Hematopoietic multipotent progenitor cell treated with erythropoietin and hydrocortisone succinate and interleukin-3 and kit ligand, for 6 days (in vitro differentiated cells): ENCODE results near the gene ACTN1.

Source experiments
- DNase-seq: peaks from one replicate; pipeline ENCODE4 v3.0.0-alpha.2; 2015

ACTN1 gene

DNA sequence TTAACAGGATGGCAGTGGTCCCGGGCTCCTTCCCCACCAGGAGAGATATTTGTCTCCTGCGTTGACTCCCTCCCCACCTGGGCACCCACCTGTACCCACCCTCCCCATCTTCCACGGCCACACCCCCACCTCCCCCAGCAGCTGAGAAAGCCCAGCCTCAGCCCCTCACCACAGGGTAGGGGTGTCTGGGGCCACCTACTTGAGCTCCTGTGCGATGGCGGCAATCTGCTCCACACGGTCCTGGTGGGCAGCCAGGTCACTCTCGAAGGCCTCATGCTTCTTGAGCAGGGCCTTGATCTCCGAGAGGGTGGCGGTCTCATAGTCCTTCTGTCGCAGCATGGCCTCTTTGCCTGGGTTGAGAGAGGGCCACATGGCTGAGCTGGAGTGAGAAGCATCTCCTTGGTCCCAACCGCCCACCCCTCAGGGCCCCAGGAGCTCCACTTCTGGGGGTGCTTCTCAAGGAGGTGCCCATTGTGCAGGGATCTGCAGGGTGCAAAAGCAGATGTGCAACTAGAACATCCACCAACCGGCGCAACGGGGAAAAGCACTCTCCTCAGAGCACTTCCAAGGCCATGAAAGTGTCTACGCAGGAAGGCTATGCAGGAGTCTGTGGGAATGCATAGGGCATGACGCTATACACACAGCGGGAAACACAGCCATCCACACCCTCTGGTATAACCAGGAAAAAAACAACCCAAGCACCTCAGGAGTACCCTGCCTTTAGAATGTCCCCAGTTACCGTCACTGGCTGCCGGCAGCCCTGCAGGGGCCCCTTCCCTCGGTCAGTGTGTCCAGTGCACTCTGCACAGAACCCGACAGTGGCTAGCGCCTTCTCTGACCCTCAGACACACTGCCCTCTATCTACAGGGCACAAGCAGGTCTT lies 93.6 kb downstream of the ACTN1 start:
- DNase-seq = no peak

DNA sequence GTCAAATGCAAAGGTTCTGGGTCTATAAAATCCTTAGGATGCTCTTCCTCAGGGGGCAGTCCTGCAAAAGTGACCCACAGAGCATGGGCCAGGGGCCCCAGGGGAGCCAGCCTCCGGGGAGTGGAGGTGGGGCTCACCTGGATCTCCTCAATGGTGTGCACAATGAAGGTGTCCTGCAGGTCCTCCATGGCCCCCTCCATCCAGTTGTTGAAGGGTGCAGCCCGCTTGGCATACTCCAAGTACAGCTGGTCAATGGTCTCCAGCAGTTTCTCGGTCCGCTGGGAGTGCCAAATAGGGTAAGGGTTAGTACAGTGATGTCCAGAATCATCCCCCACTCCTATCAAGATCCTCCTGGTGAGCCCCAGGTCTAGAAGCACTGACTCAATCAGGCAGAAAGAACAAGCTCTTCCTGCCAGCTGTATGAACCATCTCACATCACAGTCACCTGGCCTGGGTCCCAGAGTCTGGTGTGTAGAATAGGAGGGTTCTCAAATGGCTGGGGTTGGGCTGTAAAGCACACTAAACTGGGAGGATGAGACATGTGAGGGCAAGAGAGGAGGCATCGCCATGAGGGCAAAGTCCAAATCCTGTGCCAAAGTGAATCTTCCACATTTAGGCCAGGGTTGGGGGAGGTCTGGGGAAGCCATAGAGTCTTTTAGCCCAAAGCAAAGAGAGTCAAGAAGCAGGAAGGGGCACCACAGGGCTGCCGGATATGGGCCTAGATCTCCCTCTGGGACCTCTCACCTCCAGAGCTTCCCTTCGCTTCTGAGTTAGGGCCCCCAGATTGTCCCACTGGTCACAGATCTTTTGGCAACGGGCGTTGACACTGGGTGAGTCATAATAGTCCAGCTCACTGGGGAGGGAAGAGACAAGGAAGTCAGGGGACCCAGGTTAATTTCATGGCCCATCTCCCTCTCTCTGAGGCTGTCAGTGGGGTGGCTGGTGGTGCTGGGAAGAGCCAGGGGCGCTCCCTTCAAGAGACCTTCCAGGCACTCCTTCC lies 94.8 kb downstream of the ACTN1 start:
- no peak for DNase-seq

DNA sequence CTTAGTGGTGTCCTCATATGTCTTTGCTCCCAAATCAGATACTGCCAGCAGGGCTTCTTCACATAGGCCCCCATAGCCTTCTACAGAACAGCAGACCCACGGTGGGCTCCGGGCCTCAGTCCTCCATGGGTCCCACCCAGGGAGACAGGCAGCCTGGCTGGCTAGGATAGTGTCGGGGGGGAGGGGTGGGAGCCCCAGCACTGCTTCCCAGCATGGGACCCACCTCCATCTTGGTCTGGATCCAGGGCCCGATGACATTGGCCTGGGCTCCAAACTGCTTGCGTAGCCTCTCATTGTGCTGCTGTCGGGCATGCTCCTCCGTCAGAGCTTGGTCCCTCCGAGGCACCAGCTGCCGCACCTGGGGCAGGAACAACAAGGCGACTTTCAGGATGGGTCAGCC lies 96.9 kb downstream of the ACTN1 start:
- no peak for DNase-seq

DNA sequence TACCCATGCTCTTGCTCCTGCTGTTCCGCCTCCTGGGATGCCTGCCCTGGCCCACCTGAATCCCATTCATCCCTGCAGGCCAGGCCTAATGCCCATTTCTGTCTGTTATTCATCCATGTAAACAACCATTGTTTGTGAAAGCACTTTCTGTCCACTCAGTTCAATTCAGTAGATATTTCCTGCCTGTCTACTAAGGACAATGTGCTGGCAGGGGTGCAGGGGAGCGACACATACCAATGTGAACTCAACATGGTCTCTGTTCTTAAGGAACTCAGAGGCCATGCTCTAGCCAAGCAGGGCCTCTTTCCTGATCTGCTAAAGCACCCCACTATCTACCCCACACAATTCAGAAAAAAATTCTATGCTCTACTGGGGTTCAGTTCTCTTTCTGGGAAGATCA lies 97.7 kb downstream of the ACTN1 start:
- no peak for DNase-seq

DNA sequence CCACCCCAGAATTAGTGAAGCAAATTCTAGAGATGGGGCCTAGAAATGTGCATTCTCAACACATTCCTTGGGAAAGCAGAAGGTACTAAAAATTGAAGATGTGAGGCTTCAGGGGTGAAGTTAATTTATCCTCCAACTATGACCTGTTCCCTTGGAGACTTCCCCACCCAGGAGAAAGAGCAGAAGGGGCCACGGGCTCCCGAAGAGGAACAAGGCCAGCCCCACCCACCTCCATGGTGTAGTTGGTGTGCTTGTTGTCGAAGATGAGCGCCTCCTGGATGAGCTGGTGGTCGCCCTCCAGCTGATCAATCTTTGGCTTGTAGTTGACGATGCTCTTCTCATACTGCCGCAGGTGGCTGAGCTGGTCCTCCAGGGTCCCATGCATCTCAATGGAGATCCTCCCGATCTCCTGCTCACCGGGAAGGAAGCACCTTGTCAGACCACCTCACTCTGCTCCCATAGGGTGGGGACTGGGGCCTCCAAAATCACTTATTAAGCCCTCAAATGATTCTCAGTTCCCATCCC lies 98.5 kb downstream of the ACTN1 start:
- DNase-seq = no peak

DNA sequence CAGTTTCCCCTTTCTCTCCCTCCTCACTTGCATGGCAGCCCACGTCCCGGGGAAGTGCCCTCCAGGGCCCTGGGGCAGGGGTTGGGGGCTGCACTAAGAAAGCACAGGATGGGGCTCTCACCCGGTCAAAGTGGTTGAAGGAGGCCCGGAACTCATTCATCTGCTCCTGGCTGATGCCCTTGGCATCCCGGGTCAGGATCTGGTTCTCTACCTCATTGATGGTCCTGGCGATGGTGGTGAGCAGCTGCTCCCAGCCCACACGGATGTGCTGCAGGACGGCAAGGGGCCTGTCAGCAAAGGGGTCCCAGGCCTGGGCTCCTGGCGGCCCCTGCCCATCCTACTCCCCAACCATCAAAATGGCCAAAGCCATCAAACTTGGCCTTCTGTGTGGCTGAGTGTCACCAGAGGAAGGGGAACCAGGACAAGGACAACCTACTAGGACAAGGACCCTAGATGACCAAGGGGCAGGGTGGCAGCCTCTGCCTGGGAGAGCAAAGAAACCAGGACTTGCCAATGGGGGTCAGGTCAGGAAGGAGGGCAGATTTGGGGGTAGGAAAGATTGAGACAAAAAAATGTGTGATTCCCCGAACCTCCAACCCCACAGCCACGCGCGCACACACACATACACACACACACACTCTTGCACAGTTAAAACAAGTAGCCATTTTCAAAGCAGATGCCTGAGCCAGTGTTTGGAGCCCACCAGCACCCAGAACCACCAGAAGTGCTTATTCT lies 99.1 kb downstream of the ACTN1 start:
- no peak for DNase-seq

DNA sequence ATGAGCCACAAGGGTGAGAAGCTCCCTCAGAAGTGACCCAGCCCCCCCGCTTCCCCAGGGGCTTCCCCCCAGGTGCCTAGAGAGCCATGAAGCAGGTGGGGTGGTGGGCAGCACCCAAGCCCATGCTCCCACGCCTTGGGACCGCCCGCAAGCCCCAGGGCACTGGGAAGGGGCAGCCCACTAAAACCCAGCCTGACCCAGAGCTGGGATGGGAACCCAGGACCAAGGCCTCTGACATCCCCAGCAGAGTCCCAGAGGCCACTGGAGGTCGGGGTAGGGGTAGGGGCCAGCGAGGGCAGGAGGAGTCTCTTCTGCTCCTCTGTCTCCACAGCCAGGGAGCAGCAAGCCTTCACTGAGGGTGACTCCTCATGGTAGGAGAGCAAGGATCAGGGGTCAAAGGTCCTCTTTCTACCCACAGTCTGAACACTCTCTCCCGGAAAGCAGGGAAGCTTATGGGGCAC lies 99.8 kb downstream of the ACTN1 start:
- no peak for DNase-seq

DNA sequence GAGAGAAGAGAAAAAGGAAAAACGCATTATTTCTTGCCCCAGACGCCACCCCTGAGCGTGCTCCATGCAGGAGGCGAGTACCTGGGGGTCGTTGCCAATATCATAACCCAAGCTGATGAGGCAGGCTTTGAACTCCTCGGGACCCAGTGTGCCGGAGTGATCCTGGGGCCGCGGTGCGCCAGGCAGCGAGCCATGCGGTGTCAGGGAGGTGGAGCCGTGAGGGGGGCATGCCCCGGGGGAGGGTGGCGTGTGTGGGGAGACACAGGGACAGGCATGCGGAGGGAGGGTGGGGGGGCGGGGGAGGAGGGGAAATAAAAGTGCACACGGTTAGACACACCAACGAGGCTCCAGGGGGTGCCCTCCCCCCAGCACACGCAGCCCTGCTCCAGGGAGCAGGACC lies 100.2 kb downstream of the ACTN1 start:
- DNase-seq = no peak

DNA sequence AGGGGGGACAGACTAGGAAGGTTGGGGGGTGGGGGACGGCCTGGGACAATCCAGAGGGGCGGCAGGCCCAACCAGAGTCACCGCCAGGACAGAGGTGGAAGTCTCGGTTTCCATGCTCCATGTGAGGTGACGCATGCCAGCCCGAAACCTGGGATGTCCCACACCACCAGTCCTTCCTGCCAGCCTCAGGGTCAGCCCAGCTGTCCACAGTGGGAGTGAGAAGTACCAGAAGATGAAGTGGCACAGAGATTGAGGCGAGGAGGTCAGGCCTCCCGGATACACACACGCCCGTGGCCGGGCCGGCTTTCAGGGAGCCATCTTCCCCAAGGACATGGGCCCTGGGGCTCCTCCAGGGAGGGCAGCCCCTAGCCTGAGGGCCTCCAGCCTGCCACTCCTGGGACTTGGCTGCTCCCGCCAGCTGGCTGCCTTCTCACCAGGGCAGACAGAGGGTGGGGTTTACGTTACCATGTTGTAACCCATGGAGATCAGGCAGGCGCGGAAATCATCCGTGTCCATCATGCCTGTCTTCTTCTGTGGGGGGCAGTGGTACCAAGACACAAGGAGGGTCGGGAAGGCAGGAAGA lies 101.0 kb downstream of the ACTN1 start:
- no peak for DNase-seq

DNA sequence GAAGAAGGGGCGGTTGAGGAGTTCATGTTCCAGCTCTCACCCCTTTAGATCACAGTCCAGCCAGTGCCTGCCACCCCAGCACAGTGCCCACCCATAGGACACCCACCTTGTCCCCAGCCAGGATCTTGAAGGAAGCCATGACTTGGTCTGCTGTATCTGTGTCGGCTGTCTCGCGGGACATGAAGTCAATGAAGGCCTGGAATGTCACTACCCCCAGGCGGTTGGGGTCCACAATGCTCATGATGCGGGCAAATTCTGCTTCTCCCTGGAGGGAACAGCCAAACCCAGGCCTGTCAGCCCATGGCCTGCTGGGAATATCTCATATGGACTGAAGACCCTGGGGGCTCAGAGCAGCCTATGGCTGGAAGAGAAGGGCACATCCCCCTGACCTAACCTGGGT lies 102.1 kb downstream of the ACTN1 start:
- no peak for DNase-seq

DNA sequence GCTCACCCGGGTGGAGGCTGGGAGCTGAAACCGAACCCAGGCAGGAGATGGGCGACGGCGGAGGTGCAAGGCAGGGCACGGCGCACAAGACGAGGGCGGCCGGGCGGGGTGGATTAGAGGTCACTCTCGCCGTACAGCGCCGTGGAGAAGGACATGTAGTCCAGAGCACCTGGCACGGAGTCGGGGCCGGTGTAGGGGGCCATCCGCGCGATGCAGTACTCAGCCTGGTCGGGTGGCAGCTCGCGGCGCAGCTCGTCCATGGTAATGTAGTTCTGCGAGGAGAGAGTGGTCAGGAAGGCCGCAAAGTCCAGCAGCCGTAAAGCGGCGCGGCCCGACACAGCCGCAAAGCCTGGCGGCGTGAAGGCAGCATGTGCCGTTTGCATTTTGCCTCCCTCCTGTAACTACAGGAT lies 104.4 kb downstream of the ACTN1 start:
- DNase-seq = no peak

DNA sequence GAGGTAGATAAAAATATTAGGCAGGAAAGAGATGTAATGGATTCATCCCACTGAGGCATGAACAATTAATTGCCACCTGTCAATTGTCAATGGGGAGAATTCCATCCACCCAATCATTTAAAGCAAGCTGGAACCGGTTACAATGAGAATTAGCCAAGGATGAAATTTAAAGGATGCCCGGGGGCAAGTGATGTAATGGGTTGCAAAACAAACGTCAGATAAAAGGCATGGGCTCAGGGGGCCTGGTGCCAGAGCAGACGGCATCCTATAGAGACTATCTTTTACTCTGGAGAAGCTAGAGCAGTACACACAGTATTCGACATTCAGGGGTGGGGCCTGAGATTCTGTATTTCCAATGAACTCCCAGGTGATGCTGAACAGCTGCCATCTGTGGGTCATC lies 105.7 kb downstream of the ACTN1 start:
- DNase-seq = no peak

DNA sequence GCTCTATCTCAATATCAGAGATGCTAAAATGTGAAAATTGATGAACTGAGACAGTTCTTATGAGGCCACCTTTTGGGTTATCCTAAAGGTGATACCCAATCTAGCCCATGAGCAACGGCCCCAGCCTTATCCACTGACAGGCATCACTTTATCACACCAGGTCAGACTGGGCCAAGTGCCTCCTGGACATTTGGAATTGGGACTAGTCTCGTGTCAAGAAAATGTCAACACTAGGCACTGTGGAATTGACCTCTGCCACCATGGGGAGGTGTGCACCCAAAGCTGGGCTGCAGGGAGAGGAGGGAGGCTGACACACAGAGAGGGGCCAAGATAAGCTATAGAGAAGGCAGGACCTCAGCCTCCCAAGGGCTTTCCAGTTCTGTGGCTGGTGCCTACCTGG lies 107.7 kb downstream of the ACTN1 start:
- no peak for DNase-seq

DNA sequence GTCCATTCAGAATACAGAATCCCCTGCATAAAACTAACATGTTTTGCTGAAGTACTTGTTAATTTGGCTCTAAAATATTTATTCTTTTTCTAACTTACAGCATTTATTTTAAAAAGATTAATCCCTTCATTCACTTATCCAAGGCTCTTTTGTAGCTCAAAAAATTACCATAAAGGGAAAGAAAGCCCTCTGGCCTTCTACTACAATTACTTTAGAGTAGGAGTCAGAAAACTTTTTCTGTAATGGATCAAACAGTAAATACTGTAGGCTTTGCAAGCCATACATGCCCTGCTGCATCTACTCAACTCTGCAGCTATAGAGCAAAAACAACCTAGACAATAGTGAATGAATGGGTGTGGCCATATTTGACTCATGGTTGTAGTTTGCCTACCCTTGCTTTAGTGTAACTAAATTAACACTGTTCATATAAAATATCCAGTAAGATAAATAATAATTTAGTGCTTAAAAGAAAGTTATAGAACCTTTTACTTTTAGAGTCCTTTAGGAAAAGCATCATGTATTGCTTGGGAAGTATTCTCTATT lies 112.0 kb downstream of the ACTN1 start:
- DNase-seq = no peak

DNA sequence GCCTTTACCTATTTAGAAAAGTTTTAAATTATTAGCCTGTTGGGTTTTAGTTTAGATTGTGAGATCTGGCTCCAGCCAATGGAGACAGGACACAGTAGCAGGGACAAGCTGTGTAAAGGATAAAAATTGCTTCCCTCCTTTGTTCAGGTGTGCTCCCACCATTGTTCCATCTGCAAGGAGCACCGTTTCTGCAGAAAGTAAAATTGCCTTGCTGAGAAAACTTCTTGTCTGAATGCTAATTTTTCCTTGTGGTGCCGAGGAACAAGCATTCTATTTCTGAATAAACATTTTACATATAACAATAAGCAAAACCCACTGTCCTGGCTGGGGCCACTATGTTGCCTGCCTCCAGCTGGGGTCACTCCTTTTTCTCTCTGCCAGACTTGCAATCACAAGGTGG lies 113.6 kb downstream of the ACTN1 start:
- peak; percentile 35 for DNase-seq

DNA sequence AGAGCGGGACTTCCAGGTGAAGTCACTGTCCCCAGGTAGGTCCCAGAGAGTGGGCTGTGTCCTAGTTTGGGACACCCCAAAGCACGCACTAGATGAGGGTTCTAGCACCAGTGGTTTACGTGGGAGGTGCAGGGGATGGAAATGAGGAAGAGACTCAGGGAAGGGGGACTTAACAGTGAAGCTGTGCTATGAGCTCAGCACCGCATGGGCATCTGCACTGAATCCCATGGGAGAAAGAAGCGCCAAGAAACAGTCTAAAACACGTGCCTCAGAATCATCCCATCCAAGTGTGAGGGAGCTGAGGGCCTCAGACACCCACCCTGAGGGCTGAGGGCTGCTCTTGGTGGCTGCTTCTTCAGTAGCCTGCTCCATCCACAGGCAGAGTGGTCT lies 114.7 kb downstream of the ACTN1 start:
- no peak for DNase-seq

DNA sequence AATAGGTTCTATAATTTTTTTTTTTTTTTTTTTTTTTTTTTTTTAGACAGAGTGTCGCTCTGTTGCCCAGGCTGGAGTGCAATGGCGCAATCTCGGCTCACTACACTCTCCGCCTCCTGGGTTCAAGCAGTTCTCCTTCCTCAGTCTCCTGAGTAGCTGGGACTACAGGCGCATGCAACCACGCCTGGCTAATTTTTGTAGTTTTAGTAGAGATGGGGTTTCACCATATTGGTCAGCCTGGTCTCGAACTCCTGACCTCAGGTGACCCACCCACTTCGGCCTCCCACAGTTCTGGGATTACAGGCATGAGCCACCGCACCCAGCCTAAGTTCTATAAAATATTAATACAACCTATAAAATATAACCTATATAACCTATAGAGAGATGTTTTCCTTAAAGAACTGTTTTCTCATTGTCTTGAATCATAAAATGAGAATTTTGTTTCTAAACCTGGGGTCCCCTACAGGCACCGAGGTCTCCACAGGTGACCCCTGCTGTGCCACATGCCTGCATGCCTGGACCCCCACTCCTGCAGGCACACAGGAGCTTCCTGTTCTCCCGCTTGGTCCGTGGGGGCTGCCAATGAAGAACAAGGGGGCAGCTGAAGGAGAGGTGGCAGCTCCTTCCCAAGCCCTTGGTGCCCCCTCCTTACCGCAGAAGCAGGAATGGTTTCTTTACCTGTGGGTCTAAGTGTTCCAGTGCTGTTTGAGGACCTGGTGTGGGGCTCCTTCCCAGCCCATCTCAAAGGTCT lies 115.3 kb downstream of the ACTN1 start:
- DNase-seq = no peak

DNA sequence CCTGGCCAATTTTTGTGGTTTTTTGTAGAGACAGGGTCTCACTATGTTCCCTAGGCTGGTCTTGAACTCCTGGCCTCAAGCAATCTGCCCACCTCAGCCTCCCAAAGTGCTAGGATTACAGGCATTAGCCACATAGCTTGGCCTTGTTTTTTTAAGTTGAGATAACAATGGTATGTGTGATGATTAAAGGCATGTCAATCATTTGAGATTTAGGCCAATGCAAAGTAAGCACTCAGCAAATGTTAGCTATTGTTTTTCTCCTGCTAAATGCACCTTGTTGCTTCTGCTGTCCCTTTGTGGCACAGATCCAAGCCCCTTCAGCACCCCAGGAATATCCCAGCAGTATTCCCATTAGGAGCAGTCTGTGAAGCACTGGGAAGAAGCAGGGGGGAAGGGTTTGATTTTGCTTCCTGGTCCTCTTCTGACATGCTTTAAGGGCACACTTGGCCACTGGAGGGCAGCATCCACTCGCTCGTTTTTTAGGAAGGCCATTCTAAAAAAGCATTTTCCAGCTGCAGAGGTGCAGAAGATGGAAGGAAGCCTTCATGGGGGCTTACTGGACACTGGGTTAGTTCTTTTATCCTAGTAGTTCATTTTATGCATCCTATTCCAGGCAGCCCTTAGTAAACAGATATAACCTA lies 116.0 kb downstream of the ACTN1 start:
- peak; percentile 89 for DNase-seq

DNA sequence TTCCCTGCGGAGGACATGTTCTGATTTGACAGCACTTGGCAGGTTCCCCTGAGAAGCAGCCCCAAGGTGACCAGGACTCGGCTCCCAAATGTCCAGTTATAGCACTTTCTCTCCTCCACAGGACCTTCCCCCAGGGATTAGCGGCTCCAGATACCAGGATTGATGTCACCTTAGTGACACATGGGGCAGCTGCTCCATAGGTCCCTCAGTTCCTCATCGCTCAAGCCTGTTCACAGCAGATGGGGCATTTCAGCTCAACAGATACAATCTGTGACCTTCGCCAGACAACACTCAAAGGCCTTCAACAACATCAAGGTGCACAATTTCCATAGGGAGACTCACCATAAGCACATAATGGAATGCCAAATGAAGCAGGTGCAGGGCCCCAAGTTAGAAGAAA lies 118.3 kb downstream of the ACTN1 start:
- DNase-seq = no peak

DNA sequence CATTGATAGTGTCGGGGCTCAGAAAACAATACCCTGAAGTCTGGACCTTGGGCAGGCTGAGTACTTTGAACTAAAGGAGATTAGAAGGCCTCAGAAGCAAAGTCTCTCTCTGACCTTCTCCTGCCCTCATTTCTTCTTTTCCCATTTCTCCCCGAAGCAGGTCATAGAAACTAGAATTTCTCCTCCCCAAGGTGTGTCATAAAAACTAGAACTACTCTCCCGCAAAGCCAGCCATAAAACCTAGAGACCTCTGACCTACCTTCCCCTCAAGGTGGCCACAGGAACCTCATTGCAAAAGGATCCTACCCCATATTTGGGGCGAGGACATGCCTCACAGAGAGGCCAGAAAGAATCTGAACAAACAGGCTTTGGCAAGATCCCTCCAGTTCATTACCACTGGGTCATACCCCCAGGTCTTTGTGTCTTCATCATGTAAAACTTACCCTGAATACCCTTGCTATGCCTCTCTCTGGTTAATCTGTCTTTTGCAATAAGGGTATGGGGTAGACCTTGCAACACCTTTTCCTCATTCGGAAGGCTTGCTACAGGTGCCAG lies 121.5 kb downstream of the ACTN1 start:
- DNase-seq = no peak
